RWPE2 (cell line): ENCODE measurements around the gene ARHGAP26.
A peak's percentile ranks its signal among the peaks of the same experiment; 100 is the strongest.
"Not testable (repeated sequence)": the region's sequence is repeated elsewhere in the genome, so short reads cannot be mapped to it uniquely, and the experiment has no call there.

Source experiments
- ATAC-seq: fragments of 200-7000 bp; cut with Tn5 transposase; 3 replicates; pipeline ENCODE4 v1.9.1; 2021; ENCODE audit warnings: low read depth
- DNase-seq: peaks from one replicate; pipeline ENCODE4 v3.0.0-alpha.2; 2020; ENCODE audit warnings: low spot score
- H3K27ac ChIP-seq: fragments of 450-650 bp; 2 replicates; pipeline ENCODE4 v1.5.1; 2017; ENCODE audit warnings: mild to moderate bottlenecking; ENCODE audit not compliant: poor library complexity, severe bottlenecking
- H3K27me3 ChIP-seq: fragments of 250-450 bp; sonication (Bioruptor Pico); 2 replicates; pipeline ENCODE4 v1.5.1; 2021; ENCODE audit warnings: mild to moderate bottlenecking, moderate library complexity; ENCODE audit not compliant: insufficient read depth, poor library complexity, severe bottlenecking
- H3K36me3 ChIP-seq: fragments of 250-450 bp; sonication (Bioruptor Pico); 2 replicates; pipeline ENCODE4 v1.5.1; 2020; ENCODE audit warnings: low read depth, mild to moderate bottlenecking, moderate library complexity
- H3K4me1 ChIP-seq: fragments of 250-450 bp; sonication (Bioruptor Pico); 2 replicates; pipeline ENCODE4 v1.5.1; 2021; ENCODE audit warnings: mild to moderate bottlenecking, moderate library complexity; ENCODE audit not compliant: insufficient read depth, poor library complexity, severe bottlenecking
- H3K4me3 ChIP-seq: fragments of 250-450 bp; sonication (Bioruptor Pico); 2 replicates; pipeline ENCODE4 v1.5.1; 2021; ENCODE audit warnings: mild to moderate bottlenecking, moderate library complexity; ENCODE audit not compliant: severe bottlenecking
- H3K9me3 ChIP-seq: fragments of 250-450 bp; sonication (Bioruptor Pico); 2 replicates; pipeline ENCODE4 v1.5.1; 2021; ENCODE audit warnings: mild to moderate bottlenecking, moderate library complexity; ENCODE audit not compliant: severe bottlenecking
- CTCF ChIP-seq: fragments of 450-650 bp; IDR thresholded peaks from one replicate; pipeline ENCODE4 v1.5.1; 2017; ENCODE audit warnings: mild to moderate bottlenecking, moderate library complexity; ENCODE audit not compliant: poor library complexity, severe bottlenecking

Gene ARHGAP26

GRCh38 chr5:143085319-143085917, 315.2 kb downstream of the ARHGAP26 start:
- H3K4me1 ChIP-seq, result peaks cover 24% of the 10 kb centered on the region
- no peaks in the 10 kb centered on the region for H3K27me3 ChIP-seq
- no peak for ATAC-seq
- no peaks in the 10 kb centered on the region for H3K9me3 ChIP-seq
- no peak for TF ChIP-seq CTCF
- no peak overlapping the region for H3K4me3 ChIP-seq
- no peak overlapping the region for H3K27ac ChIP-seq
- H3K36me3 ChIP-seq, result no peaks in the 10 kb centered on the region
- no peak for DNase-seq

GRCh38 chr5:143086546-143086907, 316.4 kb downstream of the ARHGAP26 start:
- peak overlapping the region; percentile 72 for H3K27ac ChIP-seq
- ATAC-seq, result no peak

GRCh38 chr5:143086908-143087637, 316.9 kb downstream of the ARHGAP26 start:
- Histone ChIP-seq H3K27me3 (no peaks in the 10 kb centered on the region), H3K4me3 (no peak overlapping the region), H3K9me3 (no peaks in the 10 kb centered on the region), H3K36me3 (no peaks in the 10 kb centered on the region), H3K4me1 (peaks cover 24% of the 10 kb centered on the region), H3K27ac (peak overlapping the region; percentile 72)
- DNase-seq (no peak), ATAC-seq (peak; percentile 93)
- no peak for TF ChIP-seq CTCF

More at GRCh38 chr5:143086546-143086907, 316.4 kb downstream of the ARHGAP26 start:
- DNase-seq, result no peak
- Histone ChIP-seq H3K36me3 (no peaks in the 10 kb centered on the region), H3K27me3 (no peaks in the 10 kb centered on the region), H3K9me3 (no peaks in the 10 kb centered on the region), H3K4me1 (peaks cover 24% of the 10 kb centered on the region), H3K4me3 (no peak overlapping the region)
- TF ChIP-seq CTCF, result no peak

GRCh38 chr5:143088702-143089101, 318.5 kb downstream of the ARHGAP26 start:
- not testable (repeated sequence) for ATAC-seq, DNase-seq, H3K4me3 ChIP-seq, H3K9me3 ChIP-seq, H3K27me3 ChIP-seq, H3K36me3 ChIP-seq
- H3K27ac ChIP-seq, result peak overlapping the region; percentile 72
- peaks cover 24% of the 10 kb centered on the region for H3K4me1 ChIP-seq

GRCh38 chr5:143090044-143090443, 319.9 kb downstream of the ARHGAP26 start:
- H3K4me3 ChIP-seq, ATAC-seq, H3K36me3 ChIP-seq, DNase-seq, H3K27ac ChIP-seq, H3K9me3 ChIP-seq, H3K27me3 ChIP-seq: not testable (repeated sequence)
- peaks cover 29% of the 10 kb centered on the region for H3K4me1 ChIP-seq

- not testable (repeated sequence) for H3K9me3 ChIP-seq, H3K27me3 ChIP-seq, ATAC-seq, DNase-seq, H3K36me3 ChIP-seq, H3K4me3 ChIP-seq, H3K27ac ChIP-seq
- H3K4me1 ChIP-seq, result peaks cover 15% of the 10 kb centered on the region
These were observed 322.7 kb downstream of the ARHGAP26 start for GRCh38 chr5:143092711-143093451.
